Ovary (tissue), 3 donors: ENCODE results near the gene OTUD7B.

Experiments
- CTCF ChIP-seq, 3 donors: fragments of 450-650 bp in 2 of 3; fragments of 200-600 bp in 1 of 3; IDR thresholded peaks; one replicate each; pipeline versions ENCODE4 v1.5.1 to v1.8.0; 2016 to 2022; ENCODE audit warnings: antibody characterized with exemption in 3 of 3, mild to moderate bottlenecking in 1 of 3
- POLR2A ChIP-seq: fragments of 450-650 bp; IDR thresholded peaks from one replicate; pipeline ENCODE4 v1.6.1; 2017; ENCODE audit warnings: antibody characterized with exemption, mild to moderate bottlenecking, moderate library complexity
- donor health status: DM: no; HTN: no; CAD: no.

DNA sequence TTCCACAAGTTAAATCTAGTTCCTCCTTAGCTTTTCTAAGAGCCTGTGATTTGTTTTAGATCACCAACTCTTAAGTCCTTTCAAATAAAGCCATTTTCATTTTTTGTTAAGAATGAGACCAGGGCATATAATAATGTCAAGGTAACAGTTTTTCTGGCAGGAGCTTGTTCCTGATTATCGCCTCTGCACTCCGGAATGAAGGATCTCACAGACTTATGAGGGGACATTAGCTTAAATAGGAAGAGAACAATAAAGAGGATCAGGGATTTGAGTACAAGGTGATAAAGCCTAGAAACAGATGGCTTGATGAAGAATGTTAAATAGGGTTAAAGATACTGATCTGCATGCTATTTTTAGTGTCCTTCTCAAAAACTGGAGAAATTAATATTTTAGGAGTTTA is 13.6 kb upstream of the OTUD7B start:
- no peak for TF ChIP-seq CTCF (IDR thresholded peaks at IDR 0.05)
- no peak for TF ChIP-seq POLR2A
